Measurements from ENCODE around the gene OSBPL6.
"Not testable (repeated sequence)": the region's sequence is repeated elsewhere in the genome, so short reads cannot be mapped to it uniquely, and the experiment has no call there.

The OSBPL6 gene

GRCh38 chr2:178198441-178198840 lies 4.1 kb downstream of the OSBPL6 start:
- not testable (repeated sequence) for DNase-seq (ENCODE audit: low read depth)

DNA sequence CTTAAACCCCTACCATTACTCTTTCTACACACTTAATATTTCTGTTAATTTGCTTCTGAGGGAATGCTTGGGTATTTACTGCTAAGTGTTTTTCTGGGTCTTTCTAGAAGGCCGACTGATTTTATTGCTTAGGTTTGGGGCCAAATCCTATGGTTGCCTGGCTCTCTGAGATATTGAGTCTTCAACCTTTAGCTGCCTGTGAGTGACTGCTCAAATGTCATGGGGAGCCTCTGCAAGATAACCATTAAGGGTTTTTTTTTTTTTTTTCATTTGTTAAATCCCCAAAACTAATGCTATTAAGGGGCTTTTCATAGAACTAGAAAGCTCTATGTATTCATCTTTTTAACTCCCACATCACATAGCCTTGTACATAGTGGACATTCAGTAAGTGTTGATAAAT lies 5.0 kb downstream of the OSBPL6 start:
- no peak for DNase-seq (ENCODE audit: low read depth)

DNA sequence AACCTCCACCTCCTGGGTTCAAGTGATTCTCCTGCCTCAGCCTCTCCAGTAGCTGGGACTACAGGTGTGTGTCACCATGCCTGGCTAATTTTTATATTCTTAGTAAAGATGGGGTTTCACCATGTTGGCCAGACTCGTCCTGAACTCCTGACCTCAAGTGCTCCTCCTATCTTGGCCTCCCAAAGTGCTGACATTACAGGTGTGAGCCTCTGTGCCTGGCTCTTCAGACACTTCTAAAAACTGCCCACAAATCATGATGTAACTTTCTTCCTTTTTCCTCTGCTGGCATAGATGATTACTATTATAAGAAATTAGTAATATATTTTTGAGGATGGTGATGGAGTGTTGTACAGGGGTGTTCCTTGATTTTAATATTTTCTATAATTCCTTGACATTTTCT lies 6.0 kb downstream of the OSBPL6 start:
- no peak for DNase-seq (ENCODE audit: low read depth)

DNA sequence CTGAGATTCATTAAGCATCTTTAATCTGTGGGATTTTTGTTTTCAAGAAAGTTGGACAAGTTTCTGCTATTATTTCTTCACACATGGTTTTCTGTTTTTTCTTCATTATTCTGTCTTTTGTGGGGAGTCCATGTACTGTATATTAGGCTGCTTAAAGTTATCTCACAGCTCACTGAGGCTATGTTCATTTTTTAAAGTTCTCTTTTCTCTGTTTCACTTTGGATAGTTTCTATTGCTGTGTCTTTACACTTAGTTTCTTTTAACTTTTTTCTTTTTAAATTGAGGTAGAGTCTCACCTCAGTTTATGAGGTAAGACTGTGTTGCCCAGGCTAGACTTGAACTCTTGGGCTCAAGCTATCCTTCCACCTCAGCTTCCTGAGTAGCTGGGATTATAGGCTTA lies 8.6 kb downstream of the OSBPL6 start:
- no peak for DNase-seq (ENCODE audit: low read depth)

DNA sequence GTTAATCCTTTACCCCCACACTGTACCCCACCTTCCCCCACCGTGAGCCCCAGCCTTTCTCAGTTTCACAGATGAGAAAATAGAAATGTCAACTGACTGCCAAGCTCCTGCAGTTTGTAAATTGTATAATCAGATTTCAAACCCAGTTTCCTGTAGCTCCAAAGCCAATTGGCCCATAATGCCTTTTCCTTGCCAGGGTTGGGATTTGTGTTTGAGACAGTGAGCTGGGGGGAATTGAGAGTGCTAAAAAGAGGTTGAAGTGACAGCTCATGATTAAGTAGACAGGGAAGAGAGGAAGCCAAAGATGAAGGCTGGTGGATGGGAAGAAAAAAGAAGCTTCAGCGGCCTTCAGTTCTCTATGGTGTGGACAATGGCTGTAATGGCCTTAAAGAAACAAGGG lies 10.7 kb downstream of the OSBPL6 start:
- no peak for DNase-seq (ENCODE audit: low read depth)

GRCh38 chr2:178205853-178206521 lies 11.7 kb downstream of the OSBPL6 start:
- DNase-seq (ENCODE audit: low read depth): no peak

DNA sequence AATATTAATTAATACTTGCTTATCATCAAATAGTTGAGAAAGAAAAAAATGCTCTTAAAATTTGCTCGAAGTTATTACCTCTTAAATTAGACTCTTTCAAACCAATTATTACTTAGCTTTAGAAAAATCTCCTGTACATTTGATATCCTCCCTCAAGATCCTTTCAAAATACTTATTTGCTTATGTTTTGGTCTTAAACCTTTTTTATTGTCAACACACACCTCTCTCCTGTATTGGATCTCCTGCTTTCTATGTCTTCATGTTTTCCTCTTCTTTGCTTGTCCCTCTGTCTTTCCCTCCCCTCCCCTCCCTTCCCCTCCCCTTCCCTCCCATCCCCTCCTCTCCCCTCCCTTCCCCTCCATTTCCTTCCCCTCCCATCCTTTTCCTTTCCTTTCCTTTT lies 14.0 kb downstream of the OSBPL6 start:
- no peak for DNase-seq (ENCODE audit: low read depth)

DNA sequence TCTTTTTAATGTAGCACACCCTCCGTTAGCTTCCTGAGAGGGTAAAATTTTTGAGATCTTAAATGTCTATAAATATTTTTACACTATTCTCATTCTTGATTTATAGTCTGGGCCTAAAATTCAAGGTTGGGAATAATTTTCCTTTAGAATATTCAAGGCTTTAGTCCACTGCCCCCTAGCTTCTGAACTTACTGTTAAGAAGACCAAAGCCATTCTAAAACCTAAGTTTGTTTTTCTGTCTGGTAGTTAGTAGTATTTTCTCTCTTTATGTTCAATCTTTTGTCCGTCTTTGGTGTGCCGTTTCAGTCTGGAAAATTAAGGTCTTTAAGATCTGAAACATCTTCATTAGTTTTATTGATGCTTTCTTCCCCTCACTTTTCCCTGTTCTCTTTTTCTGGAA lies 14.5 kb downstream of the OSBPL6 start:
- no peak for DNase-seq (ENCODE audit: low read depth)

GRCh38 chr2:178211460-178211859 lies 17.1 kb downstream of the OSBPL6 start:
- no peak for DNase-seq (ENCODE audit: low read depth)

DNA sequence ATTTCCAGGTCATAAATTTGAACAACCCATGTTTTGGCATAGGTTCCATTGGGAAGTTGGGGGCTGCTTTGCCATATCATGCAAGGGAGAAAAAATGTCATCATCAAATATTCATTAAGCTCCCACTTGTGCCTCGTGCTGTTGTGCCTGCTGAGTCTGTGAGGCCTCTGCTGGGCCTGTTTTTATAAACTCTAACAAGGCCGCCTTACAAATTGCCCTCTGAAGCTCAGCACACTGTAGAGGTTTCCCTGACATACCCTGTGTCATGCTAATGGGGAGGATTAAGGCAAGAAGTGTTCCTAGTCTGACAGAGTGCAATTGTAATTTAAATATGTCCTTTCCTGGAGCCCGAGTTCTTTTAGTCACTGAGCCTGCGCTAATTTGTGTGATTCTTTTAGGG lies 17.6 kb downstream of the OSBPL6 start:
- no peak for DNase-seq (ENCODE audit: low read depth)

DNA sequence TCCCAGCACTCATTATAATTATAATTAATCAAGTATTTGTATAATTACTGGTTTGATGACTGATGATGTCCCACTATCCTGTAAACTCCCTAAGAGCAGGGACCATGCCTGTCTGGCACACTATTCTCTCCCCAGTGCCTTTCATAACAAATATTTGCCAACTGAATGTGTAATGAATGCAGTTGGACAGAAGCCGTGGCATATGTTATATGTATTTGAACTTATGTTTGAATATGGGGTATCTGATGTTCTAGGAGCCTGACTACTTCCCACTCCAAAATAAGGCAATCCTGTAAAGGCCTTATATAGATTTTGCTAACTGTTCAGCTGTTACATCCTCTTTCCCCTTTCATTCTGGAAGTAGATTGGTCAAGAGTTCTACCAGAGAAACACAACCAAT lies 19.7 kb downstream of the OSBPL6 start:
- no peak for DNase-seq (ENCODE audit: low read depth)

DNA sequence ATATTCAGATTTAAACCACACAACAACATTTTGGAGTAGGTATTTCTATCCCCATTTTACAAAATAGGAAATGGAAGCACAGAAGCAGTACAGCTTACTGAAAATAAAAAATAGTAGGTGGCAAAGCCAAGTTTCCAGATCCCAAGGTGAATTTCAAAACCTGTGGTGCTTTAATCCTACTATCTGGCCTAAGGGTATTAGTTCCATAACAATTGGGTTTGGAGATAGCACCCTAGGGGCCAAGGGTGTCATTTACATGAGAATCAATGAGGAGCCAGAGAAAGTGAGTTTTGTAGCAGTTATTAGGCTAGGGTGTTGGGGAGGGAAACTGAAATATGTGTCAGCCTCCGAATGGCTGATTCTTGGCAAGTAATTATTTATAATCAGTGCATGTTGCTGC lies 24.9 kb downstream of the OSBPL6 start:
- no peak for DNase-seq (ENCODE audit: low read depth)

DNA sequence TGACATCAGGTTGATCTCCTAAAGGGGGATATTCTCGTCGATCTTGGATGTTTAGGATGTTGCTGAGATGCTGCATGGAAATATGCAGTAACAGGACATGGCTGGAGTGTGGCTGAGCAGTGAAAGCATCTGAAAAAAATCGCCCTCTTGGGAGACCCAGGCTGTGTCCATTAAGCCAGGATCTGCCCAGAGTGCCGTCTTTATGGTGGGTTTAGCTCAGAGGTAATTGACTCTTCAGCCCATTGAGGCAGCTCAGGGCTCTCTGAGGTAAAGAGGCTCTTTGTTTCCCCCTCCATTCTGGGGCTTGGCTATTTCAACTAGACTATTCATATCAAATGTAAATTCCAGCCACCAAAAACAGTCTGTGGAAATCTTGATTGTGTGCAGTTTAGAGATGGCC lies 26.5 kb downstream of the OSBPL6 start:
- DNase-seq (ENCODE audit: low read depth): no peak

DNA sequence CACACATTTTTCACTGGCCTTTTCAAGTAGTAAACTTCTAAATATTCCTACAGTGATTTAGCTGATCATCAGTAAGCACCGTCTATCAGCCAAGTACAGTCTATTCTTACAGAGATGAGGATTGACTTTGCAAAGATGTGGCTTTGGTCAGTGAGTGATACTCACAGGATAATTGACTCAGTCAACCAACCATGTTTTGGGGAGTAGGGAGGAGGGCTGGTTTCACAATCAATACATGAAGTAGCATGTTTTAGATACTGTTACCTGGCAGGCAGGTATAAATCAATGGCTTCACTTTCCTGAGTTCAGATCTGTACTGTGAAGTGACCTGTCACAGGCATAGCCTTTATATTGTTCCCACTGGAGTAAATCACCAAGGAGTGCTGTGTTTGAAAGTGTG lies 27.2 kb downstream of the OSBPL6 start:
- DNase-seq (ENCODE audit: low read depth): no peak

- DNase-seq (ENCODE audit: low read depth): no peak
These were observed 29.5 kb downstream of the OSBPL6 start for GRCh38 chr2:178223806-178224205.

DNA sequence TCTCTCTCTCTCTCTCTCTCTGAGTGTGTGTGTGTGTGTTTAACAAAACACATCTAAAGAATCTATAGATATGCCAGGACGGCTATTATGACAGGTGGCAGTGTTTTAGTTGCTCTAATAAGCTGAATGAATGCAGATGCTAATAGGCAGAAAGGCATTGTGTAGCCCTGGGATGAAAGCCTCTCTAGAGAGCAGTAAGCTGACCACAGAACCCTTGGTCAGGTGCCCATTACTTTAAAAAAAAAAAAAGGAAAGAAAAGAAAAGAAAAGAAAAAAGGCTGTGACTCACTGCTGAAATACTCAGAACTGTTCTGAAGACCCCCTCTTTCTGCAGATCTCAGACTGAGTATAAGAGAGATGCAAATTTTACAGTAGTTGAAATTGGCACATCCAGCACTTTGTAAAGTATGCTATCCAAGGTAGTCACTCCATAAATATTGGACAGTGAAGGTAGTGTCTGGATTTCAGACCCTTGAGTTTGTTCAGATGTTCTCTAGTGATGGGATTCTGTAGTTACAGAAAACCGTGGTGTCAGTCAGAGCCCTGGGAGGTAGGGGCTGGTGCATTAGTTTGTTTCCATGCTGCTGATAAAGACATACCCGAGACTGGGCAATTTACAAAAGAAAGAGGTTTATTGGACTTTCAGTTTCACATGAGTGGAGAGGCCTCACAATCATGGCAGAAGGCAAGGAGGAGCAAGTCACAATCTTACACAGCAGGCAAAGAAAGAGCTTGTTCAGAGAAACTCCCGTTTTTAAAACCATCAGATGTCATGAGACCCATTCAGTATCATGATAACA lies 30.9 kb downstream of the OSBPL6 start:
- no peak for DNase-seq (ENCODE audit: low read depth)

- no peak for DNase-seq (ENCODE audit: low read depth)
These were observed 32.9 kb downstream of the OSBPL6 start for GRCh38 chr2:178227187-178227586.

DNA sequence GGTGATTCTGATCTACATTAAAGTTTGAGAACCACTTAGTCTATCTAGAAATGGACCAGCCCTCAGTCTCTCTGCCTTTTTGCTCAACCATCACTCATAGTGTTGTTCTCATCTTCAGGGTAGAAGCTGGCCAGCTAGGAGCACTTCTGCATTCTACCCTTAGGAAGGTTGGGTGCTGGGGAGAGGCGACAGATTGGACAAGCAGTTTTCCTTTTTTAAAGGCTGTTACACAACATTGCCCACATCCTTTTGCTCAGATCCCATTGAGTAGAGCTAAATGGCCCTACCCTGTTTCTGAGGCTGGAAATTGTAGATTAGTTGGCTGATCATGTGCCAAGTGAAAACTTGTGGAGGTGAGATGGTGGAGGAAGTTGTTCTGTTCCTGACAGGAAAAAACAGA lies 35.6 kb downstream of the OSBPL6 start:
- DNase-seq (ENCODE audit: low read depth): no peak

- no peak for DNase-seq (ENCODE audit: low read depth)
These were observed 36.1 kb downstream of the OSBPL6 start for GRCh38 chr2:178230396-178230795.

DNA sequence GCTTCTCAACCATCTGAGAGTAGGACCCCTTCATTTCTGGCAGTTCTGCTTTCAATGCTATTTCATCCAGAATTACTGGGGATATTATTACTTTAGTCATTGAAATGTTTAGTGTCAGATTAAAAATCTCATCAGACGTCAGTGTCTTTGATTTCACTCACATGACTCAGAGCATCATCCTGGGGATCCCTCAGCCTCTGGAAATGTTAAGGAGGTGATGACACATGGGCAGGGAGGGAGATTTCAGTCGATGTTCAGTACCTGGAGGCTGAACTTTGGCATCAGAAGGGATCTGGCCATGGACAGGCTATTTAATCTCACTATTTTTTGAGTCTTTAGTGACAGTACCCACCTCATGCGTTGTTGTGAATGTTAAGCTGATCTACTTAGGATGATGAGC lies 39.1 kb downstream of the OSBPL6 start:
- no peak for DNase-seq (ENCODE audit: low read depth)

- no peak for DNase-seq (ENCODE audit: low read depth)
These were observed 40.3 kb downstream of the OSBPL6 start for GRCh38 chr2:178234648-178235047.

- DNase-seq (ENCODE audit: low read depth): no peak
These were observed 43.3 kb downstream of the OSBPL6 start for GRCh38 chr2:178237488-178238153.

- no peak for DNase-seq (ENCODE audit: low read depth)
These were observed 43.8 kb downstream of the OSBPL6 start for GRCh38 chr2:178238154-178238521.

Data from stimulated activated CD8-positive, alpha-beta memory T cell treated with anti-CD3 and anti-CD28 coated beads, Interleukin-4, amount 100 ng/mL, for 24 hours (primary cell).